HUES6 (cell line): ENCODE results near the gene OPN1SW.

Experiments
- H3K27ac ChIP-seq: 2 replicates; pipeline ENCODE4 v1.7.0; 2013; ENCODE audit warnings: low read depth, mild to moderate bottlenecking, low read length, inconsistent platforms
- H3K27me3 ChIP-seq: 2 replicates; pipeline ENCODE4 v1.6.1; 2013; ENCODE audit warnings: low read length; ENCODE audit not compliant: control insufficient read depth, insufficient read depth
- H3K36me3 ChIP-seq: 2 replicates; pipeline ENCODE4 v1.6.1; 2013; ENCODE audit warnings: low read length; ENCODE audit not compliant: control insufficient read depth, insufficient read depth
- H3K4me1 ChIP-seq: 2 replicates; pipeline ENCODE4 v1.6.1; 2013; ENCODE audit warnings: low read length; ENCODE audit not compliant: control insufficient read depth, insufficient read depth
- H3K4me3 ChIP-seq: 2 replicates; pipeline ENCODE4 v1.5.1; 2013; ENCODE audit warnings: low read depth, low read length
- H3K9ac ChIP-seq: one replicate; pipeline ENCODE4 v1.6.1; 2013; ENCODE audit warnings: mild to moderate bottlenecking, low read length
- H3K9me3 ChIP-seq: 2 replicates; pipeline ENCODE4 v1.6.1; 2013; ENCODE audit warnings: low read depth, low read length; ENCODE audit not compliant: control insufficient read depth, insufficient read depth

The OPN1SW gene

DNA sequence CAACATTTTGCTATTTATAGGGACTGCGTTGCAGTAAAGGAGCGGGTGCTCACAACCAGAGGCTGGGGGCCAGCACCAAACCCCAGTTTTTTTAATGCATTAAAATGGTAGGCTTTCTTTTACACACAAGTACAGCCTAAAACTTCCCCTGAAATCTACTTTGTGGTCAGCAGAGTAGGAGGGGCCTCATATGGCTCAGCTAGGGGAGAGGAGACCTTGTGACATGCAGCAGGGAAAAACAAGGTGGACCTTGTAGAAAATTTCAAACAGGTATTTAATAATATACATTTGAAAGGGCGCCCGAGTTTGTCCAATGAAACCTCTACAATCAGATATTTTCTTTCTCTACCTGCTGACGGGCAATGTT is 17.6 kb upstream of the OPN1SW start:
- Histone ChIP-seq H3K4me1 (peaks cover 10% of the 10 kb centered on the region; the same call in 1 of the 2 replicates), H3K4me3 (no peak overlapping the region), H3K9me3 (no peaks in the 10 kb centered on the region), H3K9ac (no peak overlapping the region), H3K36me3 (peaks cover 18% of the 10 kb centered on the region), H3K27ac (no peak overlapping the region), H3K27me3 (0 out of 2 replicates have a peak, but pooled peaks cover 10% of the 10 kb centered on the region)

DNA sequence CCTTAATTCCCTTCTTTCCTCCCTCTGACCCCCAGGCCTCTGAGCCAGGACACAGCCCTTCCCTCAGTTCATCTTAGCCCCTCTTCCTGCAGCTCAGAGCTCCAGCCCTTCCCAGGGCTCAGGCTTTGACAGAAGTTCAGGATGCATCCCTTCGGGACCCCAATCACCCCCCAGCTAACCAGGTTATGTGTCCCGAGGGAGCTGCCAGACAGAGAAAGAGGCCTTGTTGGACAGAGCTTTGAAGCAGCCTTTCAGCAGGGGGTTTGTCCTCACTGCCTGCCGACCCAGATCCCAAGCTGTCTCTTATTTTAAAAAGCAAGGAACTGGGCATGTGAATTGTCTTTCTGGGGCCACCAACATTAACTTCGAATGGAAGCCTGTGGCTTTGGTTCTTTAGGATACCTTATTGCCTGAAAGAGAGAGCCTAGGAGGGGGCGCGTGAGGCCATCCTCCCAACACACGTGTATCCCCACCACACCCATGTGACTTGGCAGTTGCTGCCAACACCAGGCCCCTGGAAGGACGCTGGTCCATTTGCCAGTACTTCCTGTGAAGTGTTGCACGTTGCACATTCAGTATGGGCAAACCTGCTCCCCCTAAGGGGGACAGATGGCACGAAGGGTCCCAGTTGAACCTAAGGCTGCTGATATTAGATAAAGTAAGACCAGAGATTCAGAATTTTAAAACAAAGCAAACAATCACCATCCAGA is 17.0 kb upstream of the OPN1SW start:
- peaks cover 18% of the 10 kb centered on the region for H3K36me3 ChIP-seq
- peak overlapping the region; percentile 98 for H3K4me3 ChIP-seq
- H3K9ac ChIP-seq, result no peak overlapping the region

DNA sequence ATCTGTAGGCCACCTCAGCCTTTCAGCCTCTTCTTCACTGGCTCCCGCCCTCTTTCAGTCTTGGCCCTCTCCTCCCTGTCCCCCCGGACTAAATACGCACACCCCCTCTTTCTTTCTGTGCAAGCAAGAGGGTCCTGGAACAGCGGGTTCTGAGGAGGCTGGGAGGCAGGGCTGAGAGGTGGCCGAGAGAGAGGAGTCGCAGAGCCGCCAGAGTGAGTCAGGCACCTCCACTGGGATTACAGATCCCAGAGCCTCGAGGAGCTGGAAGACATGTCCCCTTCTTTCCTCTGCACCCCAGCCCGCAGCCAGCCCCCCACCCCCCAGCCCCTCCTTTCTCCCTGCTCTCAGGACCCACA is 16.4 kb upstream of the OPN1SW start:
- Histone ChIP-seq H3K9me3 (no peaks in the 10 kb centered on the region), H3K27me3 (0 out of 2 replicates have a peak, but pooled peaks cover 10% of the 10 kb centered on the region), H3K4me1 (peaks cover 10% of the 10 kb centered on the region; the same call in 1 of the 2 replicates), H3K36me3 (peaks cover 18% of the 10 kb centered on the region), H3K4me3 (peak overlapping the region; percentile 98), H3K9ac (peak overlapping the region; percentile 34), H3K27ac (no peak overlapping the region)

More for the DNA sequence above, 17.0 kb upstream of the OPN1SW start:
- Histone ChIP-seq H3K27ac (no peak overlapping the region), H3K27me3 (0 out of 2 replicates have a peak, but pooled peaks cover 10% of the 10 kb centered on the region), H3K4me1 (peaks cover 10% of the 10 kb centered on the region; the same call in 1 of the 2 replicates), H3K9me3 (no peaks in the 10 kb centered on the region)

DNA sequence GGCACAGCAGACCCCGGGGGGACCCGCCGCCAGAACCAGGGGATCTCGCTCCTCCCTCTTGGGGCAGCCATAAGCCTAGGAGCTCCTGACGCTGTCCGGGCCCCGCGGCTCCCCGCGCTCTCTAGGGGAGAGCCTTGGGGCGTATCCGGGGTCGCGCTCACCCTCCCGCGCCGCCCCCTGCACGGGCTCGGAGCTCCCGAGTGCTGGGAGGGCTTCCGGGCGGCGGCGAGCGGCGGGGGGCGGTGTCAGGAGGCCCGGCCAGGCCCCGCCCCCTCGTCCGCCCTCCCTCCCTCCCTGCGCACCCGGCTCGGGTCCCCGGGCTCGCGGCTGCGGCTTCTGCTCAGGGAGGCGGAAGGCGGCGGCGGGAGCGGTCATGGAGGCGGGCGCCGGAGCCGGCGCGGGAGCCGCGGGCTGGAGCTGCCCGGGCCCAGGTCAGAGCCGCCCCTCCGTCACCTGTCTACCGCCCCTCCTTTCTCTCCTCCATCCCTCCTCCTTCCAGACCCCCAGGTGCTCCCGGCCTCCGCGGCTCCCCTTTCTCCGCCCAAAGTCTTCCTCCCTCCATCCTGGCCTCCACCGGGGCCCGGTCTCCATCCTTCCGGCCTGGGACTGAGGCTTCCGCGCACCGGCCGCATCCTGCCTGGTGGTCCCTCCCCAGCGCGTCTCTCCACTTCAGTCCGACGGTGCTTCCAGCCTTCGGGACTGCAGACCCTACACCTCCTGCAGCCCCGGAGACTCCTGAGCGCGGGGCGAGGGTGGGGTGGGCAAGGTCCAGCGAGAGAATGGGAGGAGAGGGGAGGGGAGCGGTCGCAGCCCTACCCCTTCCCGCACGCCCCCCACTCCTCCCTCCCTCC is 15.8 kb upstream of the OPN1SW start, which contains the start of gene CCDC136:
Gene CCDC136 (plus strand): TSS at position 848 of the 851 bp plus-strand sequence. CDS start 444 bp downstream, outside the sequence.
- Histone ChIP-seq H3K27ac (no peak within 1 kb of the TSS), H3K9ac (peak within 1 kb of the TSS; percentile 58), H3K9me3 (no peaks in the 10 kb centered on the region)

DNA sequence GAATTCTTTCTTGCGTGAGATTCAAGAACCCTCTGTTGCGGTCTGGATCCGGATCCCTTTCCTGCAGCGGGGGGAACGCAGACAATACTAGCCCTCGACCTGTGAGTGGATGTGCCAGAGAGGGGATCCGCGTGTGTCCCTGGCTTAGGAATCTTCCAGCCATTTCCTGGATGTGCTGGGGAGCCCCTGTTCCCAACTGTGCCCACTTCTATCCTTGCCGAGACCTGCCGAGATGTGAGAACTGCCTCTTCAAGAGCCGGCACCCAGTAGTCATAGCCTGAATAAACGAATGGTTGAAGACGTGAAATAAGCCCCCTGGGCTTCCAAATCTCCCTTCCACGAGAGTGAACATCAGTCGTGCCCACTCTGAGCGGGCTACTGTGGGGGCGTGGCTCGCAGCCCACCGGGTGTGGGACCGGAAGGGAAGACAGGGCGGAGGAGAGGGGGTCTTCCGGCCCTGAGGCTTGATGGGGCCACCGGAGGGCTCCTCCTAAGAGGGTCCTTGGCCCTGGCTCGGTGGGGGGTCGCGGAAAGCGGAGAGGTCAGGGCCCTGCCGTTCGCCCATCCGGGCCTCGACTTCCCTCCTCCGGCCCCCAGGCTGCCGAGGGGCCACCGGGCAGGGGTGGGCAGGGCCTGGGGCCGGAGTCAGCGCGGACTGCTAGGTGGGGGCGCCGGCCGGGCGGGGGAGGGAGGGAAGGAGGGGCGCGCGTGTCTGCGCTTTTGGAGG is 14.9 kb upstream of the OPN1SW start:
- H3K4me3 ChIP-seq, result peak overlapping the region; percentile 98
- H3K9me3 ChIP-seq, result no peaks in the 10 kb centered on the region
- peak overlapping the region; percentile 58 for H3K9ac ChIP-seq
- H3K27ac ChIP-seq, result no peak overlapping the region
- peaks cover 10% of the 10 kb centered on the region; the same call in 1 of the 2 replicates for H3K4me1 ChIP-seq
- H3K36me3 ChIP-seq, result peaks cover 12% of the 10 kb centered on the region
- H3K27me3 ChIP-seq, result 0 out of 2 replicates have a peak, but pooled peaks cover 10% of the 10 kb centered on the region

More for the DNA sequence above, 15.8 kb upstream of the OPN1SW start, which contains the start of gene CCDC136:
- Histone ChIP-seq H3K4me3 (peak within 1 kb of the TSS; percentile 98), H3K27me3 (0 out of 2 replicates have a peak, but pooled peaks cover 10% of the 10 kb centered on the region), H3K36me3 (peaks cover 17% of the 10 kb centered on the region), H3K4me1 (peaks cover 10% of the 10 kb centered on the region; the same call in 1 of the 2 replicates)

DNA sequence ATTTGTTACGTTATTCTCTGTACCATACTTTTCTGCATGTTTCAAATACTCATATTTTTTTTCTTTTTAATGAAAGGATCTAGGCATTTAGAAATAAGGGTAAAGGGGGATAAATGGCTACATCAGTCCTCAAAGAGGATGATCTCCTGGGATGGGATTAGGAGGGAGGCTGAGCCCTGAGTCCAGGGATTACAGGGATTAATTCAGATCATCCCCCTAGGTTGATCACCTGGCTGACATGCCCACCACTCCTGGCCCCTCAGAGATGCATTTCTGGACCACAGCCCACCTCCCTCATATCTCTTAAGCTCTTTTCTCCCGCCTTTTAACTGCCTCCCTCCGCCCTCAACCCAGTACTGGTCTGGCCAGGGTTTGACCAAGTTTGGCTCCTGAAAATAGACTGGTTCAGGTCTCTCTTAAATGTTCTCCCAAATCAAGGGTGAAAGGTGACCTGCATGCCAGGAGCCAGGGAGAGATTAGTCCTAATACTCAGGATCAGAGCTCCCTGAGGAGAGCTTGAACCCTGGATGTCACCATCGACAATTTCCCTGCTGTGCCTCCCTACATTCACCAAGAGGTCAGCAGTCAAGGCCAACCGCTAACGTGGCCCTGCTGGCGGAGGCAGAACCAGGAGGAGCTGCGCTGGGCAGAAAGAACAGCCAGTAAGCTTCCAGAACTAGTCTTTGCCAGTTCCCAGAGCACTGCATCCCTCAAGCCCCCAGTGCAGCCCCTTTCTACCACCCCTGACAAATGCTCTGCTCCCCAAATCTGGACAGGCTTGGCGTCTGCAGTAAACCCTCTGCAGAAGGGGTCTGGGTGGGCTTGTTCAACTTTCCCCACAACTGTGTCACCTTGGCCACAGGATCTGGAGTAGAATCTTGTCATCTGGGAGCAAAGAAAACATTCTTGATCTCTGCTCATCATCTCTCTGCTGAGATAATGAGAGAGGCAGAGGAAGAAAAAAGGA is 13.1 kb upstream of the OPN1SW start:
- H3K9me3 ChIP-seq, result no peaks in the 10 kb centered on the region
- H3K36me3 ChIP-seq, result no peaks in the 10 kb centered on the region
- H3K9ac ChIP-seq, result no peak overlapping the region
- H3K4me1 ChIP-seq, result peaks cover 10% of the 10 kb centered on the region; the same call in 1 of the 2 replicates
- H3K27me3 ChIP-seq, result 0 out of 2 replicates have a peak, but pooled peaks cover 10% of the 10 kb centered on the region
- H3K4me3 ChIP-seq, result no peak overlapping the region
- H3K27ac ChIP-seq, result no peak overlapping the region

DNA sequence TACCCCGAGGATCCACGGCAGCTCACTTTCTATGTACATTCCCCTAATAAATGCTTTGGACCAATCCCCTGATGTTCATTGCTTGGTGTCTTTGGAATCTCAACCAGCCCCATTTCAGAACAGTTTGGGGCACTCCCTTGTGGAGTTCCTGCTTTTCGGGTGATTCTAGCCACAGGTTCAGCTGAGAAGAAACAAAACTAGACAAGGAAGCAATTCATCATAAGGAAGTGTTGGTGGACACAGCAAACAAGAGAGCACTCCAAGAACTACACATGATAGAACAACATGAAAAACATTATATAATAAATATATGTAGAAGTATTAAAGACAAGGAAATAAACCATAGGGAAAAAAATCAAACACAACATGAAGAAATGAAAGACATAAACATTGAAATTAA is 10.1 kb upstream of the OPN1SW start:
- H3K27ac ChIP-seq, result no peak overlapping the region
- no peak overlapping the region for H3K4me3 ChIP-seq
- H3K9ac ChIP-seq, result no peak overlapping the region
- peaks cover 10% of the 10 kb centered on the region; the same call in 1 of the 2 replicates for H3K4me1 ChIP-seq
- H3K36me3 ChIP-seq, result no peaks in the 10 kb centered on the region
- H3K9me3 ChIP-seq, result no peaks in the 10 kb centered on the region
- 0 out of 2 replicates have a peak, but pooled peaks cover 10% of the 10 kb centered on the region for H3K27me3 ChIP-seq

DNA sequence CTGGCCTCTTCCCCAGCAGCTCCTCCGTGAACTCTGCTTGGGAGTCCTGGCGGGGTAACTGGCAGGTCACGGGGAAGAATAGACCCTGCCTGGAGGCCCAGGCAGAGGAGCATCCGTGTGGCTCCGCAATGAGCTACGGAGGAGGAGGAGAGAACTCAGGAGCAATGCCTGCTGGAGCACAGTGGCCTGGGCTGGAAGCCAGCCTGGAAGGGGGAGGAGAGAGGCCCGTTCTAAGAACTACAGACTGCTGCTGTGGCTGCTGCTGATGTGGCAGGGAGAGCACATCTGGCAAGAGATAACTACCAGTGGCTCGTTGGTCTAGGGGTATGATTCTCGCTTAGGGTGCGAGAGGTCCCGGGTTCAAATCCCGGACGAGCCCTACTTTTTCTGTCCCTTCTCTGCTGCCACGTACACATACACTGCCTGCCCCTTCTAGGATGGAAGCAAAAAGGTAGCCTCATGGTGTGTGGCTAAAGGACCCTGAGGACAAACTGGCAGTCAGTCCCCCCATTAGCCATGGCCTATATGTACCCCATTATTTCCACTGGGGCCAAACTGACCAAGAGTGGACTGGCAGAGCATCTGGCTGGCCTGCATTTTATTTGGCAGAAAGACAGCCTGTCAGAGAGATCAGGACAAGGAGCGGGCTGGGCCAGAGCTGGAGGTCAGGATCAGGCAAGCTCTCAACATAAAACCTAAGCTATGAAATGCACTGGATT is 7.7 kb upstream of the OPN1SW start:
- Histone ChIP-seq H3K27ac (no peak overlapping the region), H3K36me3 (no peaks in the 10 kb centered on the region), H3K4me1 (peaks cover 6% of the 10 kb centered on the region; the same call in 1 of the 2 replicates), H3K9me3 (no peaks in the 10 kb centered on the region), H3K27me3 (0 out of 2 replicates have a peak, but pooled peaks cover 2% of the 10 kb centered on the region), H3K9ac (no peak overlapping the region), H3K4me3 (peak overlapping the region; percentile 60)

DNA sequence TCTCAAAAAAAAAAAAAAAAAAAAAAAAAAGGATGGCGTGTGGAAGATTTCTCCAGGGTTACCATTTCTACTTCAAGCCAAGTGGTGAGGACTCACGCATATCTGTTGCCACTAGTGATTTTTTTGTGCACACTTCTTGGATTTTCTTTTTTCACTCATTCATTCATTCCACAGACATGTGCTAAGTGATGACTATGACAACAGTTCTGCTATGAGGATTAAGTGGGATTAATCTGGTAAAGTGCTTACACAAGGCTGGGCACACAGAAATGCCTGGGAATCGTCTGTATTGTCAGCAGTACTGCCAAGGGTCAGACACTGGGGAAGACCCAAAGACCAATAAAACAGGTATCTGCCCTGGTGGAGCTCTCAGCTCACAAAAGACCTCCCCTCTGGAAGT is 6.3 kb upstream of the OPN1SW start:
- no peaks in the 10 kb centered on the region; the same call in 1 of the 2 replicates for H3K9me3 ChIP-seq
- peaks cover 6% of the 10 kb centered on the region; the same call in 1 of the 2 replicates for H3K4me1 ChIP-seq
- H3K36me3 ChIP-seq, result no peaks in the 10 kb centered on the region
- H3K27ac ChIP-seq, result no peak overlapping the region
- no peaks in the 10 kb centered on the region for H3K27me3 ChIP-seq
- H3K9ac ChIP-seq, result no peak overlapping the region
- H3K4me3 ChIP-seq, result 0 out of 2 replicates have a peak overlapping the region, but pooled peaks have one; percentile 60
